ENCODE measurements around the gene TMEM26.
"Not testable (repeated sequence)": the region's sequence is repeated elsewhere in the genome, so short reads cannot be mapped to it uniquely, and the experiment has no call there.

The TMEM26 gene

DNA sequence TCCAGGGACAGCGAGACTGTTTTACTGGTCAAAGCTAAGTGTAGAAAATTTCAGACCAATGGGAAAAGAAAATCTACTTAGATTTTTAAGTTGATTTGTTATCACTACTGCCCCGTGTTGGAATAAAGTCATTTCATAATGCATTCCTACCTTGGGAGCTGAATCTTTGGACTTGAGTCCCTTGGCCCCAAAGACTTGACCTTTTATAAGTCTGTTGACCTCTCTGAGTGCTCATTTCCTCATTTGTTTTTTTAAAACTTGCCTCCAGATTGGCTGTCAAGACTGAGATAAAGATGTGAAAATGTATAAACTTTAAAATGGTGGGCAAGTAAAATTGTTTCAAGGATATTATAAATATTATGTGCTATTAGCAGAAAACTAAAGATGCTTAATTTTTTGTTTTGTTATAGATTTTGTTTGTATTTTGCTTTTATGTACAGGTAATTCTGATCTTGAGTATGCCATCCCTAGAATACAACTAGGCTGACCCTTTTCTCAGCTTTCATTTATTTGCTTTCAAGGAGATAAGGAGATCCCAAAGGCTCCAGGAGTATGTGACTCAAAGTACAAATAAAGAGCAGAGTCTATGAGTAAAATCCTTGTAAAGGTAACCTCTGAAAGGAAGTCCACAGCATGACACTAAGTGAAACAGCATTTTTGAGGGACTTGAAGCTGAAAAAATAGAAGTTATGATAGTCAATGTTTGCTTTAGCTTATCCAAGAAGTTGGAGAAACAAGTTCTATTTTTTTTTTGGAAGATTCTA is 54.6 kb downstream of the TMEM26 start:
- no peak for DNase-seq

DNA sequence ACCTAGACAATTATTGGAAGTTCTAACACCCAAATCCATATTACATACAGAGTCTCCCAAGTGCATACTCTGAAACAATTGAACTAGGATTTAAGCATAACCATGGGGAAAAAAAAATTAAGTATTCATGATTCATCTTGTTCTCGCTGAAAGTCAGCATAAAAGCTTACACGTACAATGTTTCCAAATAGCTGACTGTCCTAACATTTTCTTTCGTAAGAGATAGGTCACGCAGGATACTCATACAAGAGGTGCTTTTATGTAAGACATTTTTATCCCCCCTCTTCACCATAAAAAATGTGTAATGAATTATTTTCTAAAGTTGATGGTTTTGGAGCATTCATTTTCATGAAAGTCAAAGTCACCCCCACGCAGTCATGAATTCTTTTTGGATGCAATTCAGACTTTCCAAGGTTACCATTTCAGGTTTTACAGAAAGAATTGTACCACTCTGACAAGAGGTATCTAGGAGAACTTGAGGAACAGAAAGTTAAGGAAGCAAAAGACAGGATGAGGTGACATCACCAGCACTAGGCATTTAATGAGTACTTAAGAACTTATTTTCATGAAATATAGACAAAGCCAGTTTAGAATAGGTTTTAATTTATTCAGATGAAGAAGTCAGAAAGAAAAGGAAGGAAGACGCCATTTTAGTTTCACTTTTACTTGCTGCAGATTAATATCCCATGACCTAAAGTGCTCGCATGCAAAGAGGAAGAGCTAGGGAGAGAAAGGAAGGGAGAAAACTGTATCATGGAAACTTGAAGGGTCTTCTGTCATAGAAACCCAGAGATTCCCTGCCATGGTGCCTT is 55.8 kb downstream of the TMEM26 start:
- DNase-seq: no peak

DNA sequence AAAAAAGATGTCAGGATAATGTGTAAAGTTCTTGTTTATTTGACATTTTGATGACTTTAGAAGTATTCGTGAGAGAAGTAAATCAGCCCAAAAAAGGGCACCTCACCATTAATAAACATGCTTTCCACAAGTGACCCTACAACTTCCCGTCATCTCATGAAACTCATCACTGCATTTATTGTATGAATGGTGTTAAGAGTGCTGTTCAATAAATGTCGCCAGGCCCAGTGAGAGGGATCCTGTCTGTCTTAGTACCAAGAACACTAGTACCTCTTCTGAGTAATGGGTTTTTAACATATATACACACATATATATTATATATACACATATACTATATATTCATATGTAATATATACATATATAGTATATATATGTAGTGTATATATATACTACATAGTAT is 61.9 kb downstream of the TMEM26 start:
- no peak for DNase-seq

DNA sequence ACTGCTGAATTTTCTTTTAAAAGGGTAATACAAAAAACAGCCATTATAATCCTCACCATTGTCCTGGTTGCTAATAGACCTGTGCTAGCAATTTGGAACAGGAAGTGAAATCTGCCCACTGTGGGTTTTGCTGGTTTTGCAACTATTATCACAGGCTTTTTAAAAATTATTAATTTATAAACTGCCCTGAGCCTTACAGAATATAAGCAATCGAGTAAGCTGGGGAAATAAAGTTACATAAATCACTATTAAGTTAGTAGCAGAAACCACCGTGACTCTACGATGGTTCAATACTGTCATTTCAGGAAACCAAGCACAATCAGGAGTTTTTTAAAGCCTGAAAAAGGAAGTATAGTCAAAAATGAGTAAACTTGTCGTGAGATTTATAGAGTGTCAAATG is 62.3 kb downstream of the TMEM26 start:
- no peak for DNase-seq

DNA sequence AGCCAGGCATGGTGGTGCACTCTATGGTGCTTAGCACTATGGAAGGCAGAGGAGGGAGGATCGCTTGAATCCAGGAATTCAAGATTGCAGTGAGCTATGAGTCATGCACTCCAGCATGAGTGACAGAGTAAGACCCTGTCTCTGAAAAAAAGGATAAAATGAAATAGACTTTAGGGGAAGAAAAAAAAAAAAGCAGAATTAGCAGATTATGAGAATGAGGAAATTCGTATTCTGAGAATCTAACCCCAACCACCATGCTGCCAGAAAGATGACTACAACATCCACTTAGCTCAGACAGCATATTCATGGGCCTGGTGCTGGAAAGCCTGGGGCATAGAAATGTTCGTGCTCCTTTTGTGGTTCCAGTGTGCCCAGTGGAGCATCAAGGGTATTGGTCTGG is 63.3 kb downstream of the TMEM26 start:
- no peak for DNase-seq

DNA sequence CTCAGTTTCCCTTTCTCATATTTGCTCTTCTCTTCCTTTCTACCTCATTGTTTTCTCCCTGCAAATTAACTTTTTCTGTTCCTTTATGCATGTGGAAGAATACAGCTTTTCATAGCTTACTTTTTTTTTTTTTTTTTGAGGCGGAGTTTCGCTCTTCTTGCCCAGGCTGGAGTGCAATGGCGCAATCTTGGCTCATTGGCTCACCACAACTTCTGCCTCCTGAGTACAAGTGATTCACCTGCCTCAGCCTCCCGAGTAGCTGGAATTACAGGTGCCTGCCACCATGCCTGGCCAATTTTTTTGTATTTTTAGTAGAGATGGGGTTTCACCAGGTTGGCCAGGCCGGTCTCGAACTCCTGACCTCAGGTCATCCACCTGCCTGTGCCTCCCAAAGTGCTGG is 64.2 kb downstream of the TMEM26 start:
- not testable (repeated sequence) for DNase-seq

DNA sequence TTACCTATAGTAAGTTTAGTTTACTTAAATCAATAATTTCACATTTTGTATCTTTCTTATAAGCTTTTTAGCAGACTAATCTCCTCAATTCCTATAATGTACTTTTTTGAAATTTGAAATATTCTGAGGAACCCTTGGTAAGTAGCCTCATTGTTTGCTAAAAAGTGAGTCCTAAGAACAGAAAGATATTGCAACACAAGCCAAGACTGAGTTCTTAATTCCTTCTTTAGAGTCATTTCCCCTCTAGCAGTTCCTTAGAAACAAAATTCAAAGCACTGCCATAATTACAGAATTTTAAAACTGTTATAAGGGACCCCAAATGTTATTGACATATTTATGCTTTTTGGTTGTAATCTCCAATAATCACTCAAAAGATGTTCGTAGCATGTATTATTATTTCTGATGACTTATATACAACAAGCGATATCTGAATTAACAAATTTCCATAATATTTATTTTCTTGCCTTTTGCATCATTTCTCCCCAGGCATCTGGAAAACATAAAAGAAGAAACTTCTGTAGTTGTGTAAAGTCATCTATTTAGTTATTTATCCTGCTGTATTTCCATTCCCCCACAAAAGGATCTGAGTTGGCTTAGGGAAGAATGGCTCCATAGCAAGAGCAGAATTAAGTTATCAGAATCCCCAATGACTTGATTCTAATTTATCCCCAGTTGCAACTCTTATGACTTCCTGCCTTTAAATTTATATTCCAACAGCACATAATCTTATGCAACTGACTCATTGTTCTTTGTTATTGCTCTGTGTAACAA is 67.8 kb downstream of the TMEM26 start:
- DNase-seq: no peak

DNA sequence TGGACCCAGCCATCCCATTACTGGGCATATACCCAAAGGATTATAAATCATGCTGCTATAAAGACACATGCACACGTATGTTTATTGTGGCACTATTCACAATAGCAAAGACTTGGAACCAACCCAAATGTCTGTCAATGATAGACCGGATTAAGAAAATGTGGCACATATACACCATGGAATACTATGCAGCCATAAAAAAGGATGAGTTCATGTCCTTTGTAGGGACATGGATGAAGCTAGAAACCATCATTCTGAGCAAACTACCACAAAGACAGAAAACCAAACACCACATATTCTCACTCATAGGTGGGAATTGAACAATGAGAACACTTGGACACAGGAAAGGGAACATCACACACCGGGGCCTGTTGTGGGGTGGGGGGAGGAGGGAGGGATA is 72.0 kb downstream of the TMEM26 start:
- not testable (repeated sequence) for DNase-seq

DNA sequence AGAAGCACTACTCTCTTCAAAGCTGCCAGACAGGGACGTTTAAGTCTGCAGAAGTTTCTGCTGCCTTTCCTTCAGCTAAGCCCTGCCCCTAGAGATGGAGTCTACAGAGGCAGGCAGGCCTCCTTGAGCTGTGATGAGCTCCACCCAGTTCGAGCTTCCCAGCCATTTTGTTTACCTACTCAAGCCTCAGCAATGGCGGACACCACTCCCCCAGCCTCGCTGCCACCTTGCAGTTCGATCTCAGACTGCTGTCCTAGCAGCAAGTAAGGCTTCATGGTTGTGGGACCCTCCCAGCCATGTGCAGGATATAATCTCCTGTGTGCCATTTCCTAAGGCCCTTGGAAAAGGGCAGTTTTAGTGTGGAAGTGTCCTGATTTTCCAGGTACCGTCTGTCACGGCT is 74.3 kb downstream of the TMEM26 start:
- DNase-seq: no peak

DNA sequence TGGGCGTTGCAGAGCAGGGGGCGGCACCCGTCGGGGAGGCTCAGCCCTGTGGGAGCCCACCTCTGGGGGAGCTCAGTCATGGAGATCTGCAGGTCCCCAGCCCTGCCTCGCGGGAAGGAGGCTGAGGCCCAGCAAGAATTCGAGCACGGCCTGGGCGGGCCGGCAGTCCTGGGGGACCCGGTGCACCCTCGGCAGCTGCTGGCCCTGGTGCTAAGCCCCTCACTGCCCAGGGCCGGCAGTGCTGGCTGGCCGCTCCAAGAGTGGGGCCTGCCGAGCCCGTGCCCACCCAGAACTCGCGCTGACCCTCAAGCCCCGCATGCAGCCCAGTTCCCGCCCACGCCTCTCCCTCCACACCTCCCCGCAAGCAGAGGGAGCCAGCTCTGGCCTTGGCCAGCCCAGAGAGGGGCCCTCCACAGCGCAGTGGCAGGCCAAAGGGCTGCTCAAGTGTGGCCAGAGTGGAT is 76.2 kb downstream of the TMEM26 start:
- DNase-seq: no peak

DNA sequence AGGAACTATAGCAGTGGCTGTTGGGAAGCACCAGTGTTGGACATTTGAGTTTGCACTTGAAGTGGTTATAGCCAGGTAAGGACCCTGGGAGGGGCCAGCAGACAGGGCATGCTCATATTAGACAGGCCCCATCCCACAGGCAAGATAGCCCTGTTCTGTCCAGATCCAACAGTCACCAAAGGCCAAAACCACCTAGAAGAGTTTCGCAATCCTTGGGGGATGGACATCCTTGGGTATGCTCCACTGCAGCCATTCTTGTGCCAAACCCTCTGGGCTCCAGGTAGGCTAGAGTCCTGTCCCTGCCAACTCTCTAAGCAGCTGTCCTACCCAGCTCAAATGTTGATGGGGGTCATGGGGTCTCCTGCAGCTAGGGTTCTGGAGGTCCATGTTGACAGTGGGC is 76.8 kb downstream of the TMEM26 start:
- no peak for DNase-seq

DNA sequence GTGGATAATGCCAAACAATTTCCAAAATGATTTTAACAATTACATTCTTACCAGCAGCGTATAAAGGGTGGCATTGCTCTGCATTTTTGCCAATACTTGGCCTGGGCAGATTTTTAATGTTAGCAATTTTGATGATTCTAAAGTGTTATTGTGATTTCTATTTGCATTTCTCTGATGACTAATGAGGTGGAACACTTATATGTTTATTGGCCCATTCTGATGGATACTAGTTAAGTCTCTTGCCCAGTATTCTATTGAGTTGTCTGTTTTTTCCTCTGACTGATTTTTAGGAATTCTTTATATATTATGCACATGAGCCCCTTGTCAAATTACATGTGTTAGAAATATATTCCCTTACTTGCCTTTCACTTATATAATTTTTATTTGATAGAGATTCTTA is 86.8 kb downstream of the TMEM26 start:
- DNase-seq: no peak

DNA sequence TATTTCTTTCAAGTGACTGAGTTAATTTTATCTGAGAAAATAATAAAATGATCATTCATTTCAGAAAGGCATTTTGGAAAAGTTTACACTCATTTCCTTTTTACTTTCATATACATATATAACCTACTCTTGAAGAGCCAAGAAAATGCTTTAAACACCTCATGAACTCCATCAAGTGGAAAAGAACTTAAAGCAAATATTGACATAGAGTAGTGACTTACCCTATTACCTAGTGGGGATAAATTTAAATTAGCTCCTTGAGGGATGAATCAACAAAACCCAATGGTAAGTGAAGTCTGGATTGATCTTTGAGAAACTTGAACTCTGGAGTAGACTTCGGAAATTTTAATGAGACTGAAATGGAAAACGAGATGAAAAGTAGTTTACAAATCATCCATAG is 88.6 kb downstream of the TMEM26 start:
- DNase-seq: no peak

DNA sequence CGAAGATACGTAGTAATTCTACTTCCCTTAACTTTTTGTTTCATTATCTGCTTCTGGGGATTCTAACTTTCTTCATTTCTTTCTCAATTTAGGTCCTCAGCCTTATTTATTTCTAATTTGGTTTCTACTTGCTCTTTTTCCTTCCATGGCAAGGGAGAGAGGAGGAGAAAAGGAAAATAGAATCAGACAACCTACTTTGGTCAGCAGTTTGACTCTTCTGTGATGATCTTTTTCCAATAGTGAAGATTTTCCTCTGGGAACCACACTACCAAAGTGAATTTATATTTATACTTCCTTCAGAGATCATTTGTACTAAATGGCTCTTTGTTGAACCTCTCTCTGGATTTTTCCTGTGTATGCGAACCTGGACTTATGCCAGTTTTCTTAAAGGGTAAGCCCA is 90.2 kb downstream of the TMEM26 start:
- DNase-seq: no peak

DNA sequence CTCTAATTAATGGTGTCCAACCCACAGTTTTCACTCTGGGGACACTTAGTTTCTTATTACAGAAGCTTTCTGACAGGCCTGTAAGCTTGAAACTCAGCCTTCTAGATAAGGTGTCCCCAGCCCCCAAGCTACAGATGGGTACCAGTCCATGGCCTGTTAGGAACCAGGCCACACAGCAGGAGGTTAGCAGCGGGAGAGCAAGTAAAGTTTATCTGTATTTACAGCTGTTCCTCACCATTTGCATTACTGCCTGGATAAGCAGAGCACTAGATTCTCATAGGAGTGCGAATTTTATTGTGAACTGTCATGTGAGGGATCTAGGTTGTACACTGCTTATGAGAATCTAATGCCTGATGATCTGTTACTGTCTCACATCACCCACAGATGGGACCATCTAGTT is 93.7 kb downstream of the TMEM26 start:
- no peak for DNase-seq

DNA sequence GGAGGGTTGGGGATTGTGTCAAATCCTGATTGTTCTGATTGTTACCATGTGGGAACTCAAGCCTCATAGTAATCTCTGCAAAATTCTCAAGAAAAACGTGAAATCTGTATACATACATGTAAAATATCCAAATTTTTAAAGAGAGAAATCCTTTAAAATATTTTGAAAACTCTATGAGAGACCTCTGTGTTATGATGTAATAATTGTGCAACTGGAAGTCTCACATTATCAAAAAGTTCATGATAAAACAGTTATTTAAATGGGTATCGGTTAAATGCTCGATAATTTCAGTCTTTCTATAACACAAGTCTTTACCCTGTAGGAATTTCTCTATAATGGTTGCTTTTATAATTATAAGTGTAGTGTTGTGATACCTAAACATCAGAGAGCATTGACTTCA is 95.5 kb downstream of the TMEM26 start:
- no peak for DNase-seq
